AG04450 (cell line): Measurements from ENCODE around the gene SKA1. TPM values are rescaled to one million over a fixed set of nuclear protein-coding genes. Genes with fewer than 3 reads are reported as not detected.
"Not testable (repeated sequence)": the region's sequence is repeated elsewhere in the genome, so short reads cannot be mapped to it uniquely, and the experiment has no call there.

Experiments used
- CTCF ChIA-PET: fragments of 300-600, 350-600 bp; formaldehyde crosslinking; extraction: SDS; loops from one replicate; lab custom pipeline; 2022; ENCODE audit warnings: antibody characterized with exemption, inconsistent platforms; lab: Charles Lee
- POLR2A ChIA-PET: fragments of 350-600 bp; formaldehyde crosslinking; extraction: SDS; loops from one replicate; lab custom pipeline; 2021; ENCODE audit warnings: antibody characterized with exemption, inconsistent platforms; lab: Yijun Ruan, JAX
- DNase-seq: peaks from one replicate; pipeline ENCODE4 v3.0.0-alpha.2; 2011; ENCODE audit warnings: low read depth, low spot score
- H3K27ac ChIP-seq: one replicate; pipeline ENCODE4 v1.5.1; 2012; ENCODE audit warnings: low read depth, low read length, control low read depth
- H3K27me3 ChIP-seq: one replicate; pipeline ENCODE4 v1.6.0; 2012; ENCODE audit warnings: low read length; ENCODE audit not compliant: control insufficient read depth, insufficient read depth
- H3K4me3 ChIP-seq: 2 replicates; pipeline ENCODE4 v1.5.1; 2011; ENCODE audit warnings: mild to moderate bottlenecking, low read depth, low read length, control low read depth
- H3K9me3 ChIP-seq: 2 replicates; pipeline ENCODE4 v1.5.1; 2012; ENCODE audit warnings: low read length; ENCODE audit not compliant: control insufficient read depth, insufficient read depth
- CTCF ChIP-seq: IDR thresholded peaks from 2 replicates; pipeline ENCODE4 v1.5.1; 2011; ENCODE audit warnings: low read depth, low read length, control low read depth, inconsistent platforms
- polyA plus RNA-seq: library from polyadenylated mRNA; depleted of rRNA; stranded (reverse); fragments of >200 nt; gene quantifications from 2 replicates; pipeline ENCODE4 v1.2.3, GENCODE V29; 2011

The SKA1 gene
- polyA plus RNA-seq, 1 experiment: 6.2 TPM

GRCh38 chr18:50401295-50401694 is 26.4 kb downstream of the SKA1 start:
- no peak for TF ChIP-seq CTCF
- no peak overlapping the region for H3K4me3 ChIP-seq
- H3K9me3 ChIP-seq: no peaks in the 10 kb centered on the region
- ChIA-PET POLR2A (no interaction called here), CTCF (no interaction called here)
- no peak for DNase-seq
- H3K27me3 ChIP-seq: peaks cover 23% of the 10 kb centered on the region
- H3K27ac ChIP-seq: no peak overlapping the region

- POLR2A ChIA-PET: no interaction called here
- H3K27me3 ChIP-seq: peaks cover 25% of the 10 kb centered on the region
- CTCF ChIA-PET: no interaction called here
These were observed 27.0 kb downstream of the SKA1 start for GRCh38 chr18:50401888-50402287.

GRCh38 chr18:50404752-50405581 is 30.1 kb downstream of the SKA1 start:
- H3K9me3 ChIP-seq, H3K27ac ChIP-seq, H3K4me3 ChIP-seq, CTCF ChIA-PET, DNase-seq, POLR2A ChIA-PET: not testable (repeated sequence)
- peaks cover 25% of the 10 kb centered on the region for H3K27me3 ChIP-seq

More at GRCh38 chr18:50401888-50402287, 27.0 kb downstream of the SKA1 start:
- no peak overlapping the region for H3K27ac ChIP-seq
- no peaks in the 10 kb centered on the region for H3K9me3 ChIP-seq
- TF ChIP-seq CTCF: no peak
- no peak for DNase-seq
- no peak overlapping the region for H3K4me3 ChIP-seq

GRCh38 chr18:50405582-50406271 is 30.9 kb downstream of the SKA1 start:
- no peaks in the 10 kb centered on the region for H3K9me3 ChIP-seq
- no peak overlapping the region for H3K27ac ChIP-seq
- no peak overlapping the region for H3K4me3 ChIP-seq
- peaks cover 25% of the 10 kb centered on the region for H3K27me3 ChIP-seq
- CTCF ChIA-PET: no interaction called here
- POLR2A ChIA-PET: no interaction called here
- no peak for DNase-seq
- TF ChIP-seq CTCF: no peak

GRCh38 chr18:50409236-50409635 is 34.4 kb downstream of the SKA1 start:
- no peak for DNase-seq
- Histone ChIP-seq H3K27ac (no peak overlapping the region), H3K9me3 (no peaks in the 10 kb centered on the region), H3K4me3 (no peak overlapping the region), H3K27me3 (peaks cover 14% of the 10 kb centered on the region)
- POLR2A ChIA-PET: no interaction called here
- CTCF ChIA-PET: interaction anchor here (4.5 kb wide), 1 partner anchor 20 kb away, joined by 15 read pairs; no protein-coding TSS in a partner anchor
- no peak for TF ChIP-seq CTCF
